Stimulated activated CD8-positive, alpha-beta memory T cell treated with anti-CD3 and anti-CD28 coated beads, Interleukin-4, amount 100 ng/mL, for 24 hours (primary cell): Measurements from ENCODE around the gene BMERB1.

Source experiments
- DNase-seq: peaks from one replicate; pipeline ENCODE4 v3.0.0-alpha.2; 2020; ENCODE audit warnings: low read depth

Gene BMERB1

GRCh38 chr16:15613676-15614075, 179.3 kb downstream of the BMERB1 start:
- DNase-seq: no peak

GRCh38 chr16:15616012-15616411, 181.6 kb downstream of the BMERB1 start:
- DNase-seq: no peak

- no peak for DNase-seq
These were observed 182.2 kb downstream of the BMERB1 start for GRCh38 chr16:15616475-15617165.

GRCh38 chr16:15617901-15618300, 183.5 kb downstream of the BMERB1 start:
- DNase-seq: no peak

GRCh38 chr16:15618392-15618791, 184.0 kb downstream of the BMERB1 start:
- DNase-seq: no peak

- no peak for DNase-seq
These were observed 186.3 kb downstream of the BMERB1 start for GRCh38 chr16:15620611-15621195.

- no peak for DNase-seq
These were observed 187.1 kb downstream of the BMERB1 start for GRCh38 chr16:15621456-15621855.

GRCh38 chr16:15621889-15622288, 187.5 kb downstream of the BMERB1 start:
- no peak for DNase-seq

GRCh38 chr16:15631730-15632409, 197.5 kb downstream of the BMERB1 start:
- no peak for DNase-seq

GRCh38 chr16:15635926-15636325, 201.5 kb downstream of the BMERB1 start:
- no peak for DNase-seq

- no peak for DNase-seq
These were observed 202.0 kb downstream of the BMERB1 start for GRCh38 chr16:15636392-15636873.
